Progenitor cell of endocrine pancreas (in vitro differentiated cells): ENCODE results near the gene WDR93. TPM values are rescaled to one million over a fixed set of nuclear protein-coding genes. Genes with fewer than 3 reads are reported as not detected.

Experiments used
- DNase-seq: peaks from one replicate; pipeline ENCODE4 v3.0.0; 2021; ENCODE audit warnings: low spot score; ENCODE audit not compliant: unreplicated experiment
- H3K27ac Mint-ChIP-seq: 2 replicates; pipeline ENCODE4 v1.8.0; 2021; ENCODE audit warnings: mild to moderate bottlenecking, moderate library complexity, mixed read lengths
- H3K27me3 Mint-ChIP-seq: 2 replicates; pipeline ENCODE4 v1.8.0; 2021; ENCODE audit warnings: mixed read lengths
- H3K36me3 Mint-ChIP-seq: 2 replicates; pipeline ENCODE4 v1.8.0; 2022; ENCODE audit warnings: mixed read lengths; ENCODE audit not compliant: insufficient read depth
- H3K4me1 Mint-ChIP-seq: 2 replicates; pipeline ENCODE4 v1.8.0; 2021; ENCODE audit warnings: low read depth, mixed read lengths
- H3K4me3 Mint-ChIP-seq: 2 replicates; pipeline ENCODE4 v1.8.0; 2021; ENCODE audit warnings: low read depth, mild to moderate bottlenecking, moderate library complexity, mixed read lengths
- H3K9me3 Mint-ChIP-seq: 2 replicates; pipeline ENCODE4 v1.8.0; 2021; ENCODE audit warnings: low read depth, mixed read lengths
- CTCF ChIP-seq: fragments of 200-600 bp; sonication (generic); IDR thresholded peaks from one replicate; pipeline ENCODE4 v1.5.0; 2021; ENCODE audit warnings: antibody characterized with exemption, mild to moderate bottlenecking; ENCODE audit not compliant: unreplicated experiment
- total RNA-seq: library from RNA; stranded (reverse); gene quantifications from 2 replicates; pipeline ENCODE4 v1.2.1, GENCODE V29; 2021

Gene WDR93
- total RNA-seq, 1 donor from 2014 or later, result 1.3 TPM

GRCh38 chr15:89766357-89767311 is 76.0 kb downstream of the WDR93 start:
- no peak for TF ChIP-seq CTCF
- no peak overlapping the region for H3K4me3 Mint-ChIP-seq
- no peak overlapping the region for H3K27ac Mint-ChIP-seq
- H3K36me3 Mint-ChIP-seq, result no peaks in the 10 kb centered on the region
- peaks cover 23% of the 10 kb centered on the region for H3K27me3 Mint-ChIP-seq
- DNase-seq, result no peak
- H3K4me1 Mint-ChIP-seq, result no peaks in the 10 kb centered on the region
- H3K9me3 Mint-ChIP-seq, result no peaks in the 10 kb centered on the region

- DNase-seq, result no peak
- Mint-ChIP-seq H3K27me3 (peaks cover 23% of the 10 kb centered on the region), H3K4me1 (no peaks in the 10 kb centered on the region), H3K9me3 (no peaks in the 10 kb centered on the region), H3K36me3 (no peaks in the 10 kb centered on the region), H3K27ac (no peak overlapping the region), H3K4me3 (no peak overlapping the region)
- TF ChIP-seq CTCF, result no peak
These were observed 76.9 kb downstream of the WDR93 start for GRCh38 chr15:89767411-89767915.

GRCh38 chr15:89768071-89768500 is 77.5 kb downstream of the WDR93 start:
- no peaks in the 10 kb centered on the region for H3K9me3 Mint-ChIP-seq
- DNase-seq, result no peak
- peak overlapping the region; percentile 76 for H3K27ac Mint-ChIP-seq
- H3K36me3 Mint-ChIP-seq, result no peaks in the 10 kb centered on the region
- TF ChIP-seq CTCF, result no peak
- no peak overlapping the region for H3K4me3 Mint-ChIP-seq
- H3K27me3 Mint-ChIP-seq, result peaks cover 23% of the 10 kb centered on the region
- no peaks in the 10 kb centered on the region for H3K4me1 Mint-ChIP-seq

- no peak for DNase-seq
- peaks cover 23% of the 10 kb centered on the region for H3K27me3 Mint-ChIP-seq
- no peak overlapping the region for H3K27ac Mint-ChIP-seq
- no peaks in the 10 kb centered on the region for H3K9me3 Mint-ChIP-seq
- no peak overlapping the region for H3K4me3 Mint-ChIP-seq
- H3K4me1 Mint-ChIP-seq, result no peaks in the 10 kb centered on the region
- TF ChIP-seq CTCF, result no peak
- no peaks in the 10 kb centered on the region for H3K36me3 Mint-ChIP-seq
These were observed 78.8 kb downstream of the WDR93 start for GRCh38 chr15:89769366-89769765.

GRCh38 chr15:89770041-89770440 is 79.4 kb downstream of the WDR93 start:
- Mint-ChIP-seq H3K27me3 (peaks cover 26% of the 10 kb centered on the region), H3K4me1 (no peaks in the 10 kb centered on the region), H3K27ac (no peak overlapping the region), H3K9me3 (no peaks in the 10 kb centered on the region), H3K36me3 (no peaks in the 10 kb centered on the region), H3K4me3 (no peak overlapping the region)
- no peak for DNase-seq
- no peak for TF ChIP-seq CTCF
